GM12878 (cell line): ENCODE measurements around the gene CGREF1. TPM values are rescaled to one million over a fixed set of nuclear protein-coding genes. Genes with fewer than 3 reads are reported as not detected.

Experiments used
- ATAC-seq: fragments of 200-7000 bp; cut with Tn5 transposase; 3 replicates; pipeline ENCODE4 v1.9.1; 2020; ENCODE audit warnings: mild to moderate bottlenecking, moderate library complexity
- BruUV-seq: library from RNA; stranded (reverse); fragments of 400-500 nt; replicated peaks from 2 replicates; lab custom pipeline; 2021; lab: Mats Ljungman, UMichigan
- CTCF ChIA-PET: fragments of 300-600 bp; sonication (Branson Sonifier 250); formaldehyde crosslinking; extraction: SDS; loops from one replicate; lab custom pipeline; 2021; ENCODE audit warnings: inconsistent platforms; lab: Yijun Ruan, JAX
- POLR2A ChIA-PET: fragments of 350-600 bp; formaldehyde crosslinking; extraction: SDS; loops from one replicate; lab custom pipeline; 2021; ENCODE audit warnings: inconsistent platforms; lab: Charles Lee
- RAD21 ChIA-PET: fragments of 300-600 bp; sonication (Branson Sonifier 250); formaldehyde crosslinking; loops from one replicate; lab custom pipeline; 2023; ENCODE audit warnings: antibody characterized with exemption; ENCODE audit not compliant: unreplicated experiment; lab: Charles Lee
- SMC1A ChIA-PET: fragments of 300-600 bp; sonication (Branson Sonifier 250); formaldehyde crosslinking; loops from one replicate; lab custom pipeline; 2023; ENCODE audit not compliant: unreplicated experiment, uncharacterized antibody; lab: Charles Lee
- DNase-seq: peaks from one replicate; pipeline ENCODE4 v3.0.0-alpha.2; 2011; ENCODE audit warnings: low read depth, low spot score
- FAIRE-seq: peaks from 3 replicates; lab custom pipeline; 2011; peaks lifted over from hg19 to GRCh38; lab: Jason Lieb, UNC
- H2AFZ ChIP-seq: 2 replicates; pipeline ENCODE4 v1.6.0; 2011; ENCODE audit warnings: low read depth, low read length, control low read depth; ENCODE audit not compliant: control insufficient read depth
- H3K27ac ChIP-seq: 2 replicates; pipeline ENCODE4 v1.5.1; 2011; ENCODE audit warnings: control low read depth; ENCODE audit not compliant: control insufficient read depth, insufficient read depth
- H3K27me3 ChIP-seq, 2 experiments: replicated peaks in 1 of 2; 2 replicates each; pipeline versions ENCODE4 v1.6.0 to v1.6.1; 2011; ENCODE audit warnings: low read length in 1 of 2; ENCODE audit not compliant: control insufficient read depth in 2 of 2, insufficient read depth in 2 of 2
- H3K36me3 ChIP-seq, 2 experiments: 2 replicates each; pipeline ENCODE4 v1.5.1; 2011; ENCODE audit warnings: low read length in 1 of 2; ENCODE audit not compliant: control insufficient read depth in 2 of 2, insufficient read depth in 2 of 2
- H3K4me1 ChIP-seq: 2 replicates; pipeline ENCODE4 v1.6.1; 2011; ENCODE audit warnings: mild to moderate bottlenecking, low read length, moderate library complexity, mixed read lengths; ENCODE audit not compliant: control insufficient read depth, insufficient read depth
- H3K4me2 ChIP-seq: 2 replicates; pipeline ENCODE4 v1.6.0; 2011; ENCODE audit warnings: control low read depth; ENCODE audit not compliant: control insufficient read depth, insufficient read depth
- H3K4me3 ChIP-seq: fragments of 200-600 bp; sonication (generic); 2 replicates; pipeline ENCODE4 v1.5.1; 2016
- H3K79me2 ChIP-seq: 2 replicates; pipeline ENCODE4 v1.6.0; 2011; ENCODE audit warnings: low read length; ENCODE audit not compliant: control insufficient read depth, insufficient read depth
- H3K9ac ChIP-seq: 2 replicates; pipeline ENCODE4 v1.8.0; 2011; ENCODE audit warnings: low read length, control low read depth, mixed read lengths; ENCODE audit not compliant: control insufficient read depth, insufficient read depth
- H3K9me3 ChIP-seq: replicated peaks from 3 replicates; pipeline ENCODE4 v1.5.1; 2011; ENCODE audit warnings: mild to moderate bottlenecking, low read length; ENCODE audit not compliant: control insufficient read depth, insufficient read depth
- H4K20me1 ChIP-seq: 2 replicates; pipeline ENCODE4 v1.6.0; 2011; ENCODE audit not compliant: control insufficient read depth, insufficient read depth
- CHD4 ChIP-seq: fragments of 200-600 bp; sonication (generic); IDR thresholded peaks from 2 replicates; pipeline ENCODE4 v1.6.1; 2016; ENCODE audit warnings: mild to moderate bottlenecking
- DPF2 ChIP-seq: fragments of 450-650 bp; IDR thresholded peaks from 2 replicates; pipeline ENCODE4 v1.6.1; 2017; ENCODE audit warnings: mild to moderate bottlenecking
- EGR1 ChIP-seq, 2 experiments: IDR thresholded peaks; 1 replicate in 1 of 2; 2 replicates in 1 of 2; pipeline ENCODE4 v1.6.1; 2011 to 2012; ENCODE audit warnings: low read depth in 2 of 2, low read length in 2 of 2, borderline replicate concordance in 1 of 2, mild to moderate bottlenecking in 1 of 2, moderate library complexity in 1 of 2
- EZH2 ChIP-seq: IDR thresholded peaks from 2 replicates; pipeline ENCODE4 v1.6.1; 2012; ENCODE audit warnings: low read depth, mild to moderate bottlenecking, control low read depth, inconsistent platforms, low read length, borderline replicate concordance; ENCODE audit not compliant: control insufficient read depth
- HDGF ChIP-seq: fragments of 450-650 bp; IDR thresholded peaks from 2 replicates; pipeline ENCODE4 v1.6.1; 2016; ENCODE audit warnings: antibody characterized with exemption
- MLLT1 ChIP-seq: fragments of 450-650 bp; IDR thresholded peaks from 2 replicates; pipeline ENCODE4 v1.6.1; 2016; ENCODE audit warnings: mild to moderate bottlenecking
- MXI1 ChIP-seq: fragments of 150-350 bp; IDR thresholded peaks from 2 replicates; pipeline ENCODE4 v1.6.1; 2011; ENCODE audit warnings: low read depth, mild to moderate bottlenecking, inconsistent platforms, low read length, improper control_type of control experiment
- NFIC ChIP-seq: IDR thresholded peaks from 2 replicates; pipeline ENCODE4 v1.6.1; 2012; ENCODE audit warnings: low read depth, mild to moderate bottlenecking, inconsistent platforms, low read length, moderate library complexity
- NR2C1 ChIP-seq: fragments of 450-650 bp; IDR thresholded peaks from 2 replicates; pipeline ENCODE4 v1.6.1; 2017; ENCODE audit warnings: antibody characterized with exemption, mild to moderate bottlenecking, moderate library complexity
- NR2F1 ChIP-seq: fragments of 450-650 bp; conservative IDR thresholded peaks from 2 replicates; pipeline ENCODE4 v1.6.1; 2017; ENCODE audit warnings: mild to moderate bottlenecking
- PKNOX1 ChIP-seq: fragments of 450-650 bp; IDR thresholded peaks from 2 replicates; pipeline ENCODE4 v1.6.1; 2016; ENCODE audit warnings: mild to moderate bottlenecking
- RCOR1 ChIP-seq: conservative IDR thresholded peaks from 2 replicates; pipeline ENCODE4 v1.6.1; 2012; ENCODE audit warnings: low read depth, low read length, improper control_type of control experiment
- RELB ChIP-seq: fragments of 450-650 bp; IDR thresholded peaks from 2 replicates; pipeline ENCODE4 v1.6.1; 2017; ENCODE audit warnings: low read depth, mild to moderate bottlenecking, moderate library complexity
- SIN3A ChIP-seq: IDR thresholded peaks from 2 replicates; pipeline ENCODE4 v1.6.1; 2012; ENCODE audit warnings: low read depth, low read length, improper control_type of control experiment
- SMAD1 ChIP-seq: fragments of 450-650 bp; IDR thresholded peaks from 2 replicates; pipeline ENCODE4 v1.6.1; 2018; ENCODE audit warnings: mild to moderate bottlenecking, low read depth; ENCODE audit not compliant: partially characterized antibody
- SREBF1 ChIP-seq: IDR thresholded peaks from 2 replicates; pipeline ENCODE4 v1.6.1; 2012; ENCODE audit warnings: mild to moderate bottlenecking, low read length
- TBL1XR1 ChIP-seq: IDR thresholded peaks from 2 replicates; pipeline ENCODE4 v1.6.1; 2012; ENCODE audit warnings: low read depth, low read length, improper control_type of control experiment
- TCF3 ChIP-seq: IDR thresholded peaks from 2 replicates; pipeline ENCODE4 v1.6.1; 2012; ENCODE audit warnings: low read depth, mild to moderate bottlenecking, low read length, borderline replicate concordance; ENCODE audit not compliant: insufficient read depth
- YY1 ChIP-seq: IDR thresholded peaks from 2 replicates; pipeline ENCODE4 v1.6.1; 2011; ENCODE audit warnings: low read depth, mild to moderate bottlenecking, low read length
- ZNF384 ChIP-seq: IDR thresholded peaks from 2 replicates; pipeline ENCODE4 v1.6.1; 2012; ENCODE audit warnings: low read depth, mild to moderate bottlenecking, low read length, improper control_type of control experiment, borderline replicate concordance
- WGBS: methylation state at CpG from one replicate; pipeline ENCODE4 v1.1.6; 2016; ENCODE audit warnings: low lambda C conversion rate; ENCODE audit not compliant: insufficient replicate concordance, insufficient coverage; ENCODE audit errors: missing lambda C conversion rate; 5-methylcytosine and 5-hydroxymethylcytosine counted together
- in situ Hi-C: fragments of 300-500 bp; cut with MboI; formaldehyde crosslinking; loops from 9 replicates; pipeline ENCODE4 v1.14.3; 2018; ENCODE audit warnings: mixed read lengths
- intact Hi-C: fragments of 100-400 bp; cut with micrococcal nuclease; formaldehyde crosslinking; loops from one replicate; pipeline ENCODE4 v1.14.2; 2022; ENCODE audit not compliant: unreplicated experiment
- polyA plus RNA-seq, 11 experiments: library from polyadenylated mRNA; depleted of rRNA in 4 of 11; unstranded in 6 of 11; stranded (reverse) in 5 of 11; fragments of >200 nt; fragmentation: Nextera tagmentation in 4 of 11; fragmentation: Illumina TruSeq in 1 of 11; extraction: Ambion mirVana in 4 of 11; extraction: Trizol in 1 of 11; gene quantifications; 1 replicate in 1 of 11; 2 replicates in 10 of 11; pipeline versions ENCODE4 v1.2.1 to v1.2.3, GENCODE V29; 2011 to 2016; ENCODE audit warnings: inconsistent platforms in 2 of 11, missing spikeins in 2 of 11, low read depth in 1 of 11
- total RNA-seq, 4 experiments: library from RNA; depleted of rRNA in 3 of 4; stranded (reverse); fragments of >200 nt in 3 of 4; fragmentation: Illumina TruSeq in 1 of 4; extraction: Trizol in 1 of 4; gene quantifications; 2 replicates each; pipeline versions ENCODE4 v1.2.1 to v1.2.3, GENCODE V29; 2013 to 2021

Gene CGREF1
- total and polyA plus RNA-seq, 10 of the 15 experiments (the other 5 are each of a cell fraction or from before 2014, with no cell fraction given) = 0.06 to 0.21 TPM; not detected in 8

- peak overlapping the region; percentile 49; the same call in 1 of the 2 replicates for H3K4me3 ChIP-seq
- no TSS peak for BruUV-seq
- SMC1A ChIA-PET = interaction anchor here (1.6 to 1.7 kb wide), 2 partner anchors 76 to 168 kb away, joined by 3 to 7 read pairs; no protein-coding TSS in a partner anchor
- POLR2A ChIA-PET = interaction anchor here (0.6 to 2.2 kb wide), 8 partner anchors 14 to 228 kb away, joined by 3 to 7 read pairs (median 3); partner anchors contain the start of genes ATRAID, MPV17, SLC5A6 and TCF23
- RAD21 ChIA-PET = interaction anchor here (0.6 to 2.1 kb wide), 4 partner anchors 31 to 145 kb away, joined by 3 to 13 read pairs (median 8); no protein-coding TSS in a partner anchor
- DNase-seq = no peak
- H3K9me3 ChIP-seq = no peaks in the 10 kb centered on the region
- peak; percentile 94 for TF ChIP-seq MLLT1
- peak; percentile 99 for TF ChIP-seq YY1
- no peak for TF ChIP-seq NFIC
- peak; percentile 12; the same call in 1 of the 2 replicates for TF ChIP-seq MXI1
- TF ChIP-seq NR2C1 = peak; percentile 75; the same call in 1 of the 2 replicates
- 0 out of 2 replicates have a peak, but pooled peaks have one; percentile 53 for TF ChIP-seq HDGF
- TF ChIP-seq CHD4 = no peak
- no peak for TF ChIP-seq PKNOX1
- TF ChIP-seq RELB = 0 out of 2 replicates have a peak, but pooled peaks have one; percentile 26
- TF ChIP-seq SIN3A = no peak
- TF ChIP-seq ZNF384 = no peak
- TF ChIP-seq NR2F1 = peak; percentile 82; the same call in 1 of the 2 replicates
- TF ChIP-seq EGR1 (IDR thresholded peaks at IDR 0.05; ENCODE audit: borderline replicate concordance in 1 of 2, low read depth in 2 of 2, low read length in 2 of 2) = peak in 1 of 2 experiments; percentile 67; a peak in 1 of 3 replicates
- TF ChIP-seq RCOR1 = no peak
- no peak for TF ChIP-seq TBL1XR1
- no peak for TF ChIP-seq EZH2
- TF ChIP-seq TCF3 = no peak
- no peak for TF ChIP-seq SREBF1
- no peak for TF ChIP-seq DPF2
- no peak for TF ChIP-seq SMAD1
- H3K4me1 ChIP-seq = peaks cover 8% of the 10 kb centered on the region
- peak overlapping the region; percentile 12; the same call in 1 of the 2 replicates for H3K9ac ChIP-seq
- H2AFZ ChIP-seq = peak overlapping the region; percentile 93
- in situ Hi-C loops (no loop called here), intact Hi-C loops (loop anchor here (5.0 kb wide), 1 partner anchor 47 kb away; no protein-coding TSS in a partner anchor)
- H3K79me2 ChIP-seq = peaks cover 19% of the 10 kb centered on the region
- H3K36me3 ChIP-seq = peaks cover 10 to 17% of the 10 kb centered on the region in 2 experiments
- no peaks in the 10 kb centered on the region for H3K27me3 ChIP-seq
- H4K20me1 ChIP-seq = no peaks in the 10 kb centered on the region
- CTCF ChIA-PET = interaction anchor here (0.6 to 2.4 kb wide), 6 partner anchors 25 to 168 kb away, joined by 3 to 19 read pairs (median 10); no protein-coding TSS in a partner anchor
- ATAC-seq = no peak
- peak overlapping the region; percentile 82 for H3K4me2 ChIP-seq
- peak overlapping the region; percentile 90; the same call in 1 of the 2 replicates for H3K27ac ChIP-seq
- no peak for FAIRE-seq
- WGBS = 56% methylated on average over 32 of the region's 33 CpGs
Observed at GRCh38 chr2:27134781-27135477, 16.0 kb upstream of the CGREF1 start.
